Psoas muscle (tissue), 8 donors: Measurements from ENCODE around the gene WWC1. TPM values are rescaled to one million over a fixed set of nuclear protein-coding genes. Genes with fewer than 3 reads are reported as not detected.

ENCODE experiments used
- ATAC-seq, 4 donors: fragments of 200-7000 bp; cut with Tn5 transposase; one replicate each; pipeline ENCODE4 v1.9.1; 2020; ENCODE audit warnings: moderate library complexity in 3 of 4, mild to moderate bottlenecking in 2 of 4
- DNase-seq, 2 donors: peaks; one replicate each; pipeline ENCODE4 v3.0.0-alpha.2; 2020
- H3K27ac ChIP-seq: fragments of 200-600 bp; one replicate; pipeline ENCODE4 v1.8.0; 2022
- H3K27me3 ChIP-seq, 3 donors: fragments of 200-600 bp in 1 of 3; one replicate each; pipeline versions ENCODE4 v1.6.1 to v1.8.0; 2013 to 2022; ENCODE audit warnings: low read length in 2 of 3, mild to moderate bottlenecking in 2 of 3, moderate library complexity in 1 of 3; ENCODE audit not compliant: insufficient read depth in 3 of 3
- H3K36me3 ChIP-seq, 2 donors: fragments of 200-600 bp in 1 of 2; one replicate each; pipeline versions ENCODE4 v1.6.1 to v1.8.0; 2013 to 2022; ENCODE audit warnings: low read depth in 1 of 2, mild to moderate bottlenecking in 1 of 2, moderate library complexity in 1 of 2; ENCODE audit not compliant: insufficient read depth in 1 of 2
- H3K4me1 ChIP-seq: fragments of 200-600 bp; one replicate; pipeline ENCODE4 v1.8.0; 2022
- H3K4me3 ChIP-seq: fragments of 200-600 bp; one replicate; pipeline ENCODE4 v1.8.0; 2022; ENCODE audit warnings: mild to moderate bottlenecking
- H3K9me3 ChIP-seq: fragments of 200-600 bp; one replicate; pipeline ENCODE4 v1.8.0; 2022
- CTCF ChIP-seq: fragments of 200-600 bp; IDR thresholded peaks from one replicate; pipeline ENCODE4 v1.8.0; 2022; ENCODE audit warnings: antibody characterized with exemption
- WGBS, 3 donors: extraction: QIAGEN DNeasy Blood & Tissue Kit; methylation state at CpG; one replicate each; pipeline versions ENCODE4 v1.1.6 to v1.1.7; 2013; 5-methylcytosine and 5-hydroxymethylcytosine counted together
- intact Hi-C, 2 donors: fragments of 100-400 bp; cut with DNase I; formaldehyde crosslinking; loops; one replicate each; pipeline versions ENCODE4 v1.11.0 to v1.14.2; 2022
- polyA plus RNA-seq, 3 donors: library from polyadenylated mRNA; stranded (reverse); fragments of 200-250 nt; gene quantifications; one replicate each; pipeline ENCODE4 v1.2.3, GENCODE V29; 2013
- total RNA-seq, 4 donors: library from RNA; stranded (reverse); fragmentation: NEBNext Ultra II Directional in 2 of 4; extraction: Animal tissue kit (Norgen Biotek cat#: 25700) in 2 of 4; gene quantifications; one replicate each; pipeline versions ENCODE4 v1.2.1 to v1.2.4, GENCODE V29; 2021 to 2023
- donor health status: healthy with polysubstance abuse.
- donor health status: DM: no; HTN: no; CAD: no; lungs with moderate emphysema.
- donor health status: Bipolar disorder and iron deficiency.
- donor health status: healthy.
- donor health status: DM: yes; HTN: yes; CAD: no.
- donor health status: DM: no; HTN: no; CAD: no.
- donor health status: DM: no; HTN: no; CAD: no.
- donor health status: DM: yes; HTN: yes; CAD: no.

Gene WWC1
- total and polyA plus RNA-seq, 7 donors: 0.03 to 0.25 (median 0.08) TPM; not detected in 3

GRCh38 chr5:168393773-168394172, 102.3 kb downstream of the WWC1 start:
- ATAC-seq (no peak), DNase-seq (no peak)
- WGBS, 3 donors: 90 to 94% (median 91%) methylated on average over 3 of the region's 3 CpGs
- no peak for TF ChIP-seq CTCF
- no peaks in the 10 kb centered on the region for H3K4me1 ChIP-seq
- intact Hi-C loops: loop anchor here in 1 of 2 donors (5.0 kb wide), 1 partner anchor 189 kb away; no protein-coding TSS in a partner anchor
- no peak overlapping the region for H3K27ac ChIP-seq
- H3K27me3 ChIP-seq: no peaks in the 10 kb centered on the region
- H3K4me3 ChIP-seq: no peak overlapping the region
- no peaks in the 10 kb centered on the region for H3K36me3 ChIP-seq
- H3K9me3 ChIP-seq: no peaks in the 10 kb centered on the region

GRCh38 chr5:168400429-168401220, 109.2 kb downstream of the WWC1 start:
- H3K4me3 ChIP-seq: no peak overlapping the region
- H3K9me3 ChIP-seq: no peaks in the 10 kb centered on the region
- intact Hi-C loops: no loop called here
- H3K27me3 ChIP-seq: no peaks in the 10 kb centered on the region
- no peak overlapping the region for H3K27ac ChIP-seq
- no peaks in the 10 kb centered on the region for H3K4me1 ChIP-seq
- DNase-seq: no peak
- TF ChIP-seq CTCF: no peak
- H3K36me3 ChIP-seq: no peaks in the 10 kb centered on the region
- WGBS, 3 donors: 74 to 82% (median 81%) methylated on average over 4 of the region's 4 CpGs
- ATAC-seq: no peak

- Histone ChIP-seq H3K36me3 (no peaks in the 10 kb centered on the region), H3K27ac (no peak overlapping the region), H3K9me3 (no peaks in the 10 kb centered on the region), H3K27me3 (no peaks in the 10 kb centered on the region), H3K4me3 (no peak overlapping the region), H3K4me1 (no peaks in the 10 kb centered on the region)
- WGBS, 3 donors: 65 to 76% (median 69%) methylated on average over 5 of the region's 5 CpGs
- no peak for ATAC-seq
- intact Hi-C loops: no loop called here
- no peak for DNase-seq
- no peak for TF ChIP-seq CTCF
Observed at GRCh38 chr5:168401226-168401625, 109.8 kb downstream of the WWC1 start.

GRCh38 chr5:168401880-168402279, 110.4 kb downstream of the WWC1 start:
- Histone ChIP-seq H3K4me3 (no peak overlapping the region), H3K27me3 (no peaks in the 10 kb centered on the region), H3K36me3 (no peaks in the 10 kb centered on the region), H3K4me1 (no peaks in the 10 kb centered on the region), H3K27ac (no peak overlapping the region), H3K9me3 (no peaks in the 10 kb centered on the region)
- TF ChIP-seq CTCF: no peak
- intact Hi-C loops: no loop called here
- 82 to 89% (median 88%) methylated on average over 4 of the region's 4 CpGs for whole genome bisulfite sequencing, 3 donors
- DNase-seq: no peak
- no peak for ATAC-seq
